OCI-LY1 (cell line): Measurements from ENCODE around the gene CDYL2.

Experiments used
- EZH2 ChIP-seq: fragments of 200-600 bp; sonication (generic), shearing (Covaris generic); IDR thresholded peaks from 2 replicates; pipeline ENCODE4 v1.8.0; 2017; ENCODE audit warnings: borderline replicate concordance, mixed run types, mild to moderate bottlenecking, antibody characterized with exemption, low read length, moderate library complexity, mixed read lengths
- TF ChIP-seq, protein P1 (sequence below): fragments of 200-600 bp; sonication (generic), shearing (Covaris generic); IDR thresholded peaks from 2 replicates; pipeline ENCODE4 v1.5.1; 2017; ENCODE audit warnings: mild to moderate bottlenecking, antibody characterized with exemption, low read length, moderate library complexity, mixed read lengths

DNA sequence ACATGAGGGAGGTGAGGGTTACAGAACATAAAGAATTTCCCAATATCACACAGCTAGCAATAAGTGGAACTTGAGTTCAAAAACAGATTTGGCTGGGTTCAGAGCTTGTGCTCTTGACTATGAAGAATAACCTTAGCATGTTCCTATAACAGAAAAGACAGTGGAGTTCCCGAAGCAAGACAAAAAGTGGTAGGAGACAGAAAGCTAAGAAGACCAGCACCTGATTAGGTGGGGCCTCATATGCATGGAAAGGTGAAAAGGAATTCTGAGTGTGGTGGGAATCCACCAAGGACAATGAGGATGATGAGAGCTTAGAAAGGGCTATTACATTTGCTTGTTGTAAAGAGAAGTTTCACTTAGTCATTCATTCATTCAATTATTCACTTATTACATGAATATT lies 26.6 kb upstream of the CDYL2 start:
- TF ChIP-seq, protein P1, sequence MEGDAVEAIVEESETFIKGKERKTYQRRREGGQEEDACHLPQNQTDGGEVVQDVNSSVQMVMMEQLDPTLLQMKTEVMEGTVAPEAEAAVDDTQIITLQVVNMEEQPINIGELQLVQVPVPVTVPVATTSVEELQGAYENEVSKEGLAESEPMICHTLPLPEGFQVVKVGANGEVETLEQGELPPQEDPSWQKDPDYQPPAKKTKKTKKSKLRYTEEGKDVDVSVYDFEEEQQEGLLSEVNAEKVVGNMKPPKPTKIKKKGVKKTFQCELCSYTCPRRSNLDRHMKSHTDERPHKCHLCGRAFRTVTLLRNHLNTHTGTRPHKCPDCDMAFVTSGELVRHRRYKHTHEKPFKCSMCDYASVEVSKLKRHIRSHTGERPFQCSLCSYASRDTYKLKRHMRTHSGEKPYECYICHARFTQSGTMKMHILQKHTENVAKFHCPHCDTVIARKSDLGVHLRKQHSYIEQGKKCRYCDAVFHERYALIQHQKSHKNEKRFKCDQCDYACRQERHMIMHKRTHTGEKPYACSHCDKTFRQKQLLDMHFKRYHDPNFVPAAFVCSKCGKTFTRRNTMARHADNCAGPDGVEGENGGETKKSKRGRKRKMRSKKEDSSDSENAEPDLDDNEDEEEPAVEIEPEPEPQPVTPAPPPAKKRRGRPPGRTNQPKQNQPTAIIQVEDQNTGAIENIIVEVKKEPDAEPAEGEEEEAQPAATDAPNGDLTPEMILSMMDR = no peak
- no peak for TF ChIP-seq EZH2
